HCT116 (cell line): ENCODE results near the gene TMOD4. TPM values are rescaled to one million over a fixed set of nuclear protein-coding genes. Genes with fewer than 3 reads are reported as not detected.

ENCODE experiments used
- ATAC-seq: fragments of 200-7000 bp; cut with Tn5 transposase; 2 replicates; pipeline ENCODE4 v1.9.1; 2020; ENCODE audit warnings: mild to moderate bottlenecking, moderate library complexity
- BruUV-seq: library from RNA; stranded (reverse); fragments of 400-500 nt; replicated peaks from 2 replicates; lab custom pipeline; 2021; lab: Mats Ljungman, UMichigan
- CTCF ChIA-PET: fragments of 300-600 bp; sonication (Branson Sonifier 250); formaldehyde crosslinking; loops from one replicate; lab custom pipeline; 2021; ENCODE audit warnings: antibody characterized with exemption; lab: Charles Lee
- POLR2A ChIA-PET: fragments of 300-600, 350-600 bp; sonication (Branson Sonifier 250); formaldehyde crosslinking; loops from one replicate; lab custom pipeline; 2021; ENCODE audit warnings: antibody characterized with exemption; lab: Charles Lee
- RAD21 ChIA-PET, 2 experiments: fragments of 300-600 bp; sonication (Branson Sonifier 250); formaldehyde crosslinking; loops; one replicate each; lab custom pipeline; 2023; ENCODE audit warnings: low total read pairs in 2 of 2; ENCODE audit not compliant: uncharacterized antibody in 2 of 2, unreplicated experiment in 2 of 2, low non-redundant PET in 1 of 2; lab: Charles Lee
- DNase-seq: peaks from one replicate; pipeline ENCODE4 v3.0.0-alpha.2; 2010; ENCODE audit warnings: low read depth, low spot score
- H2AFZ ChIP-seq: fragments of 200-600 bp; shearing (Covaris generic), sonication (generic); 2 replicates; pipeline ENCODE4 v1.6.1; 2017; ENCODE audit warnings: low read depth, mixed run types, mixed read lengths, antibody characterized with exemption, low read length; ENCODE audit not compliant: poor library complexity, severe bottlenecking
- H3K27ac ChIP-seq: 2 replicates; pipeline ENCODE4 v1.5.1; 2012; ENCODE audit warnings: low read depth, low read length
- H3K27me3 ChIP-seq: fragments of 200-600 bp; sonication (generic); 2 replicates; pipeline ENCODE4 v1.6.1; 2016; ENCODE audit warnings: mixed run types, low read length, mixed read lengths; ENCODE audit not compliant: insufficient read depth
- H3K36me3 ChIP-seq, 2 experiments: fragments of 200-500 bp in 1 of 2; fragments of 200-600 bp in 1 of 2; sonication (Bioruptor generic) in 1 of 2; sonication (generic) in 1 of 2; 2 replicates each; pipeline versions ENCODE4 v1.5.1 to v1.6.1; 2014 to 2016; ENCODE audit warnings: low read length in 2 of 2, inconsistent platforms in 1 of 2, mixed read lengths in 1 of 2, mixed run types in 1 of 2; ENCODE audit not compliant: insufficient read depth in 2 of 2, control insufficient read depth in 1 of 2
- H3K4me1 ChIP-seq, 2 experiments: fragments of 200-600 bp in 1 of 2; sonication (generic) in 1 of 2; 2 replicates each; pipeline versions ENCODE4 v1.5.1 to v1.6.1; 2012 to 2017; ENCODE audit warnings: low read length in 2 of 2, inconsistent platforms in 1 of 2, mild to moderate bottlenecking in 1 of 2, mixed read lengths in 1 of 2, mixed run types in 1 of 2, moderate library complexity in 1 of 2; ENCODE audit not compliant: insufficient read depth in 2 of 2, control insufficient read depth in 1 of 2
- H3K4me2 ChIP-seq: fragments of 200-600 bp; sonication (generic); 2 replicates; pipeline ENCODE4 v1.6.1; 2017; ENCODE audit warnings: mixed run types, low read length, mixed read lengths
- H3K4me3 ChIP-seq, 2 experiments: fragments of 200-600 bp in 1 of 2; sonication (generic) in 1 of 2; replicated peaks in 1 of 2; 2 replicates each; pipeline ENCODE4 v1.5.1; 2011 to 2016; ENCODE audit warnings: low read length in 2 of 2, control low read depth in 1 of 2, low read depth in 1 of 2, mild to moderate bottlenecking in 1 of 2, mixed read lengths in 1 of 2, mixed run types in 1 of 2
- H3K79me2 ChIP-seq: fragments of 200-600 bp; sonication (generic); 2 replicates; pipeline ENCODE4 v1.6.1; 2017; ENCODE audit warnings: mild to moderate bottlenecking, mixed run types, low read length, moderate library complexity, mixed read lengths; ENCODE audit not compliant: insufficient read depth
- H3K9ac ChIP-seq: fragments of 200-600 bp; sonication (generic); 2 replicates; pipeline ENCODE4 v1.6.1; 2016; ENCODE audit warnings: low read length, mixed read lengths
- H3K9me2 ChIP-seq: fragments of 200-600 bp; sonication (generic), shearing (Covaris generic); 2 replicates; pipeline ENCODE4 v1.6.1; 2017; ENCODE audit warnings: mixed run types, mild to moderate bottlenecking, moderate library complexity; ENCODE audit not compliant: insufficient read depth
- H3K9me3 ChIP-seq, 2 experiments: fragments of 200-500 bp in 1 of 2; fragments of 200-600 bp in 1 of 2; sonication (Bioruptor generic) in 1 of 2; sonication (generic) in 1 of 2; 2 replicates each; pipeline ENCODE4 v1.6.1; 2014 to 2017; ENCODE audit warnings: low read length in 2 of 2, mixed read lengths in 2 of 2, inconsistent platforms in 1 of 2, low read depth in 1 of 2, mild to moderate bottlenecking in 1 of 2, mixed run types in 1 of 2, moderate library complexity in 1 of 2; ENCODE audit not compliant: control insufficient read depth in 1 of 2, insufficient read depth in 1 of 2
- H4K20me1 ChIP-seq: fragments of 200-600 bp; sonication (generic), shearing (Covaris generic); 2 replicates; pipeline ENCODE4 v1.6.1; 2017; ENCODE audit warnings: mixed run types, mild to moderate bottlenecking, moderate library complexity; ENCODE audit not compliant: insufficient read depth
- ATF3 ChIP-seq: IDR thresholded peaks from 2 replicates; pipeline ENCODE4 v1.6.1; 2012
- EGR1 ChIP-seq: IDR thresholded peaks from 2 replicates; pipeline ENCODE4 v1.6.1; 2012; ENCODE audit warnings: low read depth
- EZH2phosphoT487 ChIP-seq: fragments of 200-600 bp; IDR thresholded peaks from 2 replicates; pipeline ENCODE4 v1.6.1; 2018; ENCODE audit warnings: antibody characterized with exemption, borderline replicate concordance
- JUND ChIP-seq: IDR thresholded peaks from 2 replicates; pipeline ENCODE4 v1.6.1; 2012
- POLR2A ChIP-seq: IDR thresholded peaks from 2 replicates; pipeline ENCODE4 v1.7.0; 2011; ENCODE audit warnings: borderline replicate concordance; ENCODE audit not compliant: insufficient read depth, insufficient read length; ENCODE audit errors: extremely low read depth
- ZBTB33 ChIP-seq: IDR thresholded peaks from 2 replicates; pipeline ENCODE4 v1.6.1; 2011; ENCODE audit warnings: mild to moderate bottlenecking, low read length, moderate library complexity; ENCODE audit not compliant: insufficient replicate concordance; ENCODE audit errors: extremely low read depth
- ZNF274 ChIP-seq: fragments of 200-500 bp; sonication (Bioruptor generic); IDR thresholded peaks from 2 replicates; pipeline ENCODE4 v1.6.1; 2014; ENCODE audit warnings: mild to moderate bottlenecking, low read depth, low read length, inconsistent platforms
- intact Hi-C: fragments of 100-400 bp; cut with micrococcal nuclease; formaldehyde crosslinking; loops from 2 replicates; pipeline ENCODE4 v1.10.0; 2022
- total RNA-seq: library from RNA; stranded (reverse); gene quantifications from one replicate; pipeline ENCODE4 v1.2.1, GENCODE V29; 2021; ENCODE audit not compliant: unreplicated experiment

The TMOD4 gene
- total RNA-seq, 1 experiment from 2014 or later = 1.8 TPM

- CTCF ChIA-PET = interaction anchor here (1.2 kb wide), 1 partner anchor 77 kb away, joined by 3 read pairs; no protein-coding TSS in a partner anchor
- no peaks in the 10 kb centered on the region for H3K9me3 ChIP-seq
- RAD21 ChIA-PET = interaction anchor here in 1 of 2 experiments (0.6 kb wide), 1 partner anchor 102 kb away, joined by 3 read pairs; no protein-coding TSS in a partner anchor
- no TSS peak for BruUV-seq
- DNase-seq (no peak), ATAC-seq (no peak)
- peaks cover 22 to 36% of the 10 kb centered on the region in 2 experiments; a peak in 3 of 4 replicates for H3K36me3 ChIP-seq
- H3K4me2 ChIP-seq = no peak overlapping the region
- POLR2A ChIA-PET = interaction anchor here (0.7 kb wide), 1 partner anchor 13 kb away, joined by 3 read pairs; the partner anchor contains the start of gene VPS72
- no peaks in the 10 kb centered on the region for H4K20me1 ChIP-seq
- intact Hi-C loops = no loop called here
- H3K9ac ChIP-seq = no peak overlapping the region
- no peak overlapping the region for H2AFZ ChIP-seq
- H3K4me1 ChIP-seq = no peaks in the 10 kb centered on the region
- no peak overlapping the region for H3K4me3 ChIP-seq
- H3K9me2 ChIP-seq = no peaks in the 10 kb centered on the region
- H3K27me3 ChIP-seq = no peaks in the 10 kb centered on the region
- no peak overlapping the region for H3K27ac ChIP-seq
- TF ChIP-seq POLR2A = no peak
- TF ChIP-seq EZH2phosphoT487 = no peak
- TF ChIP-seq EGR1 = no peak
- TF ChIP-seq ZBTB33 = no peak
- no peak for TF ChIP-seq ATF3
- TF ChIP-seq ZNF274 = no peak
- TF ChIP-seq JUND = no peak
- no peaks in the 10 kb centered on the region for H3K79me2 ChIP-seq
Measured at GRCh38 chr1:151176514-151177045, 799 bp upstream of the TMOD4 start.
